GM23338 (cell line): ENCODE measurements around the gene IFI6. TPM values are rescaled to one million over a fixed set of nuclear protein-coding genes. Genes with fewer than 3 reads are reported as not detected.

Experiments used
- ATAC-seq: fragments of 200-7000 bp; cut with Tn5 transposase; 3 replicates; pipeline ENCODE4 v1.9.1; 2020
- DNase-seq: peaks from one replicate; pipeline ENCODE4 v3.0.0-alpha.2; 2015; ENCODE audit warnings: low spot score
- H2AFZ ChIP-seq: fragments of 200-600 bp; sonication (generic); 2 replicates; pipeline ENCODE4 v1.8.0; 2016; ENCODE audit warnings: antibody characterized with exemption, mild to moderate bottlenecking, moderate library complexity
- H3F3A ChIP-seq: fragments of 200-600 bp; sonication (generic); replicated peaks from 2 replicates; pipeline ENCODE4 v1.8.0; 2017; ENCODE audit warnings: antibody characterized with exemption, mixed run types, low read depth
- H3K27ac ChIP-seq: fragments of 200-600 bp; sonication (generic); 2 replicates; pipeline ENCODE4 v1.6.1; 2016; ENCODE audit warnings: low read depth
- H3K27me3 ChIP-seq: fragments of 200-600 bp; sonication (generic); 2 replicates; pipeline ENCODE4 v1.8.0; 2016; ENCODE audit warnings: mild to moderate bottlenecking, mixed run types, moderate library complexity; ENCODE audit not compliant: insufficient read depth
- H3K36me3 ChIP-seq: fragments of 200-600 bp; sonication (generic); 2 replicates; pipeline ENCODE4 v1.8.0; 2016; ENCODE audit warnings: mild to moderate bottlenecking; ENCODE audit not compliant: insufficient read depth
- H3K4me1 ChIP-seq: fragments of 200-600 bp; sonication (generic); 2 replicates; pipeline ENCODE4 v1.8.0; 2016; ENCODE audit warnings: mild to moderate bottlenecking, moderate library complexity; ENCODE audit not compliant: insufficient read depth
- H3K4me2 ChIP-seq: fragments of 200-600 bp; sonication (generic); 2 replicates; pipeline ENCODE4 v1.7.1; 2017; ENCODE audit warnings: mixed run types
- H3K4me3 ChIP-seq: fragments of 200-600 bp; sonication (generic); 2 replicates; pipeline ENCODE4 v1.6.1; 2016; ENCODE audit warnings: mixed run types
- H3K79me2 ChIP-seq: fragments of 200-600 bp; sonication (generic); replicated peaks from 2 replicates; pipeline ENCODE4 v1.8.0; 2017; ENCODE audit warnings: mild to moderate bottlenecking; ENCODE audit not compliant: insufficient read depth
- H3K9me2 ChIP-seq: fragments of 200-600 bp; sonication (generic); 2 replicates; pipeline ENCODE4 v1.8.0; 2017; ENCODE audit not compliant: insufficient read depth
- H4K20me1 ChIP-seq: fragments of 200-600 bp; sonication (generic); replicated peaks from 2 replicates; pipeline ENCODE4 v1.8.0; 2017; ENCODE audit warnings: mild to moderate bottlenecking; ENCODE audit not compliant: insufficient read depth
- H3K27ac Mint-ChIP-seq: 2 replicates; pipeline ENCODE4 v1.8.0; 2020; ENCODE audit warnings: inconsistent platforms, mild to moderate bottlenecking, moderate library complexity, mixed read lengths
- H3K27me3 Mint-ChIP-seq: 3 replicates; pipeline ENCODE4 v1.8.0; 2022; ENCODE audit warnings: low read depth, mild to moderate bottlenecking, moderate library complexity, mixed read lengths, inconsistent platforms; ENCODE audit not compliant: insufficient read depth, poor library complexity
- H3K36me3 Mint-ChIP-seq: 3 replicates; pipeline ENCODE4 v1.8.0; 2021; ENCODE audit warnings: low read depth, mild to moderate bottlenecking, inconsistent platforms, moderate library complexity, mixed read lengths
- H3K4me1 Mint-ChIP-seq: 3 replicates; pipeline ENCODE4 v1.8.0; 2020; ENCODE audit warnings: mild to moderate bottlenecking, inconsistent platforms, mixed read lengths
- H3K4me3 Mint-ChIP-seq: 3 replicates; pipeline ENCODE4 v1.8.0; 2021; ENCODE audit warnings: moderate library complexity, mild to moderate bottlenecking, inconsistent platforms, mixed read lengths
- H3K9me3 Mint-ChIP-seq: 3 replicates; pipeline ENCODE4 v1.8.0; 2020; ENCODE audit warnings: moderate library complexity, mild to moderate bottlenecking, inconsistent platforms, mixed read lengths
- EZH2 ChIP-seq: fragments of 200-600 bp; sonication (generic); IDR thresholded peaks from one replicate; pipeline ENCODE4 v1.8.0; 2017; ENCODE audit warnings: antibody characterized with exemption, mild to moderate bottlenecking, low read depth; ENCODE audit not compliant: unreplicated experiment
- EZH2phosphoT487 ChIP-seq: fragments of 200-600 bp; sonication (generic); IDR thresholded peaks from one replicate; pipeline ENCODE4 v1.8.1; 2018; ENCODE audit warnings: antibody characterized with exemption; ENCODE audit not compliant: unreplicated experiment
- NANOG ChIP-seq: IDR thresholded peaks from 2 replicates; pipeline ENCODE4 v1.6.1; 2016; ENCODE audit warnings: antibody characterized with exemption, borderline replicate concordance
- POLR2AphosphoS5 ChIP-seq: IDR thresholded peaks from 2 replicates; pipeline ENCODE4 v1.6.1; 2016; ENCODE audit warnings: antibody characterized with exemption, low read depth
- STAT1 ChIP-seq: IDR thresholded peaks from one replicate; pipeline ENCODE4 v1.6.1; 2016; ENCODE audit warnings: antibody characterized with exemption; ENCODE audit not compliant: unreplicated experiment
- ZNF331 ChIP-seq: fragments of 250-450 bp; sonication (Bioruptor Pico); IDR thresholded peaks from 2 replicates; pipeline ENCODE4 v1.5.0; 2020; ENCODE audit warnings: low read depth, mild to moderate bottlenecking, moderate library complexity
- polyA plus RNA-seq: library from polyadenylated mRNA; unstranded; fragments of >200 nt; fragmentation: Nextera tagmentation; extraction: Ambion mirVana; gene quantifications from 2 replicates; pipeline ENCODE4 v1.2.1, GENCODE V29; 2016
- total RNA-seq: library from RNA; depleted of rRNA; stranded (reverse); fragments of >200 nt; shearing (Covaris generic); gene quantifications from 2 replicates; pipeline ENCODE4 v1.2.3, GENCODE V29; 2014
- TF ChIP-seq, protein P1 (sequence below): IDR thresholded peaks from one replicate; pipeline ENCODE4 v1.6.1; 2018; ENCODE audit warnings: antibody characterized with exemption; ENCODE audit not compliant: unreplicated experiment
- TF ChIP-seq, protein P2 (sequence below): IDR thresholded peaks from 2 replicates; pipeline ENCODE4 v1.6.1; 2016; ENCODE audit warnings: antibody characterized with exemption
- TF ChIP-seq, protein P3 (sequence below): fragments of 250-450 bp; sonication (Bioruptor Pico); IDR thresholded peaks from 2 replicates; pipeline ENCODE4 v1.5.0; 2020; ENCODE audit warnings: mild to moderate bottlenecking, moderate library complexity

The IFI6 gene
- total and polyA plus RNA-seq, 2 experiments from 2014 or later: 6.3 to 16.0 TPM

DNA sequence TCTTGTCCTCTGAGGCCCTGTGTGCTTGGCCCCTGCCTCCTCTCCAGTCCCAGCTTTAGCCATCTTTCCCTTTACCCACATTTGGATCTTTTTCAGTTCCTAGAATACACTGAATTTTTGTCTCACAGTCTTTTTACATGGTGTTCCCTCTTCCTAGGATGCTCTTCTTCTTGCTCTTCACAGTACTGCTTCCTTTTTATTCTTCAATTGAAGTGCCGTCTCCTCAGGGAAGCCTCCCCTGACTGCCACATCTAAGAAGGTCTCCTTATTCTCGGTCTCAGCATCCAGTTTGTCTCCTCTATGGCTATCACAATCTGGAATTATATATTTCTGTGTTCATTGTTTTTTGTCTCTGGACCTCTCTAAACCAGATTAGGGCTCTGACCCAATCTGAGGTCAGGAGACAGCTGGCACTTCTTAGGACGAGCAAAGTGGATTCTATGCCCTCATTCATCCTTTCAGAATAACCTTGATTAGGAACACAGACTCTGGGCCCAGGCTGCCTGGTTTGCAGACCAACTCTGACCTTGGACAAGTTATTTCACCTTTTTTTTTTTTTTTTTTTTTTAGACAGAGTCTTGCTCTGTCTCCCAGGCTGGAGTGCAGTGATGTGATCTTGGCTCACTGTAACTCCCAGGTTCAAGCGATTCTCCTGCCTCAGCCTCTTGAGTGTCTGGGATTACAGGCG is 33.8 kb downstream of the IFI6 start:
- H3K27ac ChIP-seq: no peak overlapping the region
- H3K79me2 ChIP-seq: no peaks in the 10 kb centered on the region
- H3K27ac Mint-ChIP-seq: no peak overlapping the region

More for the DNA sequence above, 33.8 kb downstream of the IFI6 start:
- Histone ChIP-seq H4K20me1 (no peaks in the 10 kb centered on the region), H3K4me1 (peaks cover 8% of the 10 kb centered on the region; the same call in 1 of the 2 replicates), H3K4me3 (no peak overlapping the region), H3K36me3 (no peaks in the 10 kb centered on the region), H3K4me2 (no peak overlapping the region), H3K27me3 (peaks cover 33% of the 10 kb centered on the region), H3F3A (peaks cover 5% of the 10 kb centered on the region; the same call in 1 of the 2 replicates), H2AFZ (no peak overlapping the region), H3K9me2 (no peaks in the 10 kb centered on the region)
- Mint-ChIP-seq H3K27me3 (peaks cover 34% of the 10 kb centered on the region), H3K4me1 (peaks cover 4% of the 10 kb centered on the region; the same call in 2 of the 3 replicates), H3K4me3 (no peak overlapping the region), H3K9me3 (no peaks in the 10 kb centered on the region), H3K36me3 (no peaks in the 10 kb centered on the region)
- ATAC-seq (no peak), DNase-seq (no peak)
- TF ChIP-seq STAT1 (no peak), EZH2 (no peak), POLR2AphosphoS5 (no peak), NANOG (no peak), ZNF331 (CRISPR knock-in tag) (no peak), EZH2phosphoT487 (no peak)
- TF ChIP-seq, protein P1, sequence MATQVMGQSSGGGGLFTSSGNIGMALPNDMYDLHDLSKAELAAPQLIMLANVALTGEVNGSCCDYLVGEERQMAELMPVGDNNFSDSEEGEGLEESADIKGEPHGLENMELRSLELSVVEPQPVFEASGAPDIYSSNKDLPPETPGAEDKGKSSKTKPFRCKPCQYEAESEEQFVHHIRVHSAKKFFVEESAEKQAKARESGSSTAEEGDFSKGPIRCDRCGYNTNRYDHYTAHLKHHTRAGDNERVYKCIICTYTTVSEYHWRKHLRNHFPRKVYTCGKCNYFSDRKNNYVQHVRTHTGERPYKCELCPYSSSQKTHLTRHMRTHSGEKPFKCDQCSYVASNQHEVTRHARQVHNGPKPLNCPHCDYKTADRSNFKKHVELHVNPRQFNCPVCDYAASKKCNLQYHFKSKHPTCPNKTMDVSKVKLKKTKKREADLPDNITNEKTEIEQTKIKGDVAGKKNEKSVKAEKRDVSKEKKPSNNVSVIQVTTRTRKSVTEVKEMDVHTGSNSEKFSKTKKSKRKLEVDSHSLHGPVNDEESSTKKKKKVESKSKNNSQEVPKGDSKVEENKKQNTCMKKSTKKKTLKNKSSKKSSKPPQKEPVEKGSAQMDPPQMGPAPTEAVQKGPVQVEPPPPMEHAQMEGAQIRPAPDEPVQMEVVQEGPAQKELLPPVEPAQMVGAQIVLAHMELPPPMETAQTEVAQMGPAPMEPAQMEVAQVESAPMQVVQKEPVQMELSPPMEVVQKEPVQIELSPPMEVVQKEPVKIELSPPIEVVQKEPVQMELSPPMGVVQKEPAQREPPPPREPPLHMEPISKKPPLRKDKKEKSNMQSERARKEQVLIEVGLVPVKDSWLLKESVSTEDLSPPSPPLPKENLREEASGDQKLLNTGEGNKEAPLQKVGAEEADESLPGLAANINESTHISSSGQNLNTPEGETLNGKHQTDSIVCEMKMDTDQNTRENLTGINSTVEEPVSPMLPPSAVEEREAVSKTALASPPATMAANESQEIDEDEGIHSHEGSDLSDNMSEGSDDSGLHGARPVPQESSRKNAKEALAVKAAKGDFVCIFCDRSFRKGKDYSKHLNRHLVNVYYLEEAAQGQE: no peak
- TF ChIP-seq, protein P2, sequence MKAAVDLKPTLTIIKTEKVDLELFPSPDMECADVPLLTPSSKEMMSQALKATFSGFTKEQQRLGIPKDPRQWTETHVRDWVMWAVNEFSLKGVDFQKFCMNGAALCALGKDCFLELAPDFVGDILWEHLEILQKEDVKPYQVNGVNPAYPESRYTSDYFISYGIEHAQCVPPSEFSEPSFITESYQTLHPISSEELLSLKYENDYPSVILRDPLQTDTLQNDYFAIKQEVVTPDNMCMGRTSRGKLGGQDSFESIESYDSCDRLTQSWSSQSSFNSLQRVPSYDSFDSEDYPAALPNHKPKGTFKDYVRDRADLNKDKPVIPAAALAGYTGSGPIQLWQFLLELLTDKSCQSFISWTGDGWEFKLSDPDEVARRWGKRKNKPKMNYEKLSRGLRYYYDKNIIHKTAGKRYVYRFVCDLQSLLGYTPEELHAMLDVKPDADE: no peak
- TF ChIP-seq, protein P3, sequence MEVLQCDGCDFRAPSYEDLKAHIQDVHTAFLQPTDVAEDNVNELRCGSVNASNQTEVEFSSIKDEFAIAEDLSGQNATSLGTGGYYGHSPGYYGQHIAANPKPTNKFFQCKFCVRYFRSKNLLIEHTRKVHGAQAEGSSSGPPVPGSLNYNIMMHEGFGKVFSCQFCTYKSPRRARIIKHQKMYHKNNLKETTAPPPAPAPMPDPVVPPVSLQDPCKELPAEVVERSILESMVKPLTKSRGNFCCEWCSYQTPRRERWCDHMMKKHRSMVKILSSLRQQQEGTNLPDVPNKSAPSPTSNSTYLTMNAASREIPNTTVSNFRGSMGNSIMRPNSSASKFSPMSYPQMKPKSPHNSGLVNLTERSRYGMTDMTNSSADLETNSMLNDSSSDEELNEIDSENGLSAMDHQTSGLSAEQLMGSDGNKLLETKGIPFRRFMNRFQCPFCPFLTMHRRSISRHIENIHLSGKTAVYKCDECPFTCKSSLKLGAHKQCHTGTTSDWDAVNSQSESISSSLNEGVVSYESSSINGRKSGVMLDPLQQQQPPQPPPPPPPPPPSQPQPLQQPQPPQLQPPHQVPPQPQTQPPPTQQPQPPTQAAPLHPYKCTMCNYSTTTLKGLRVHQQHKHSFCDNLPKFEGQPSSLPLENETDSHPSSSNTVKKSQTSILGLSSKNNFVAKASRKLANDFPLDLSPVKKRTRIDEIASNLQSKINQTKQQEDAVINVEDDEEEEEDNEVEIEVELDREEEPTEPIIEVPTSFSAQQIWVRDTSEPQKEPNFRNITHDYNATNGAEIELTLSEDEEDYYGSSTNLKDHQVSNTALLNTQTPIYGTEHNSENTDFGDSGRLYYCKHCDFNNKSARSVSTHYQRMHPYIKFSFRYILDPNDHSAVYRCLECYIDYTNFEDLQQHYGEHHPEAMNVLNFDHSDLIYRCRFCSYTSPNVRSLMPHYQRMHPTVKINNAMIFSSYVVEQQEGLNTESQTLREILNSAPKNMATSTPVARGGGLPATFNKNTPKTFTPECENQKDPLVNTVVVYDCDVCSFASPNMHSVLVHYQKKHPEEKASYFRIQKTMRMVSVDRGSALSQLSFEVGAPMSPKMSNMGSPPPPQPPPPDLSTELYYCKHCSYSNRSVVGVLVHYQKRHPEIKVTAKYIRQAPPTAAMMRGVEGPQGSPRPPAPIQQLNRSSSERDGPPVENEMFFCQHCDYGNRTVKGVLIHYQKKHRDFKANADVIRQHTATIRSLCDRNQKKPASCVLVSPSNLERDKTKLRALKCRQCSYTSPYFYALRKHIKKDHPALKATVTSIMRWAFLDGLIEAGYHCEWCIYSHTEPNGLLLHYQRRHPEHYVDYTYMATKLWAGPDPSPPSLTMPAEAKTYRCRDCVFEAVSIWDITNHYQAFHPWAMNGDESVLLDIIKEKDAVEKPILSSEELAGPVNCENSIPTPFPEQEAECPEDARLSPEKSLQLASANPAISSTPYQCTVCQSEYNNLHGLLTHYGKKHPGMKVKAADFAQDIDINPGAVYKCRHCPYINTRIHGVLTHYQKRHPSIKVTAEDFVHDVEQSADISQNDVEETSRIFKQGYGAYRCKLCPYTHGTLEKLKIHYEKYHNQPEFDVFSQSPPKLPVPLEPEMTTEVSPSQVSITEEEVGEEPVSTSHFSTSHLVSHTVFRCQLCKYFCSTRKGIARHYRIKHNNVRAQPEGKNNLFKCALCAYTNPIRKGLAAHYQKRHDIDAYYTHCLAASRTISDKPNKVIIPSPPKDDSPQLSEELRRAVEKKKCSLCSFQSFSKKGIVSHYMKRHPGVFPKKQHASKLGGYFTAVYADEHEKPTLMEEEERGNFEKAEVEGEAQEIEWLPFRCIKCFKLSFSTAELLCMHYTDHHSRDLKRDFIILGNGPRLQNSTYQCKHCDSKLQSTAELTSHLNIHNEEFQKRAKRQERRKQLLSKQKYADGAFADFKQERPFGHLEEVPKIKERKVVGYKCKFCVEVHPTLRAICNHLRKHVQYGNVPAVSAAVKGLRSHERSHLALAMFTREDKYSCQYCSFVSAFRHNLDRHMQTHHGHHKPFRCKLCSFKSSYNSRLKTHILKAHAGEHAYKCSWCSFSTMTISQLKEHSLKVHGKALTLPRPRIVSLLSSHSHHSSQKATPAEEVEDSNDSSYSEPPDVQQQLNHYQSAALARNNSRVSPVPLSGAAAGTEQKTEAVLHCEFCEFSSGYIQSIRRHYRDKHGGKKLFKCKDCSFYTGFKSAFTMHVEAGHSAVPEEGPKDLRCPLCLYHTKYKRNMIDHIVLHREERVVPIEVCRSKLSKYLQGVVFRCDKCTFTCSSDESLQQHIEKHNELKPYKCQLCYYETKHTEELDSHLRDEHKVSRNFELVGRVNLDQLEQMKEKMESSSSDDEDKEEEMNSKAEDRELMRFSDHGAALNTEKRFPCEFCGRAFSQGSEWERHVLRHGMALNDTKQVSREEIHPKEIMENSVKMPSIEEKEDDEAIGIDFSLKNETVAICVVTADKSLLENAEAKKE (CRISPR knock-in tag): no peak
